Astrocyte (in vitro differentiated cells and primary cell): ENCODE measurements around the gene MNAT1. TPM values are rescaled to one million over a fixed set of nuclear protein-coding genes. Genes with fewer than 3 reads are reported as not detected.
A peak's percentile ranks its signal among the peaks of the same experiment; 100 is the strongest.

ENCODE experiments used
- DNase-seq: peaks from one replicate; pipeline ENCODE4 v3.0.0-alpha.2; 2010; ENCODE audit warnings: low read depth
- FAIRE-seq: peaks from 2 replicates; lab custom pipeline; 2011; peaks lifted over from hg19 to GRCh38; lab: Jason Lieb, UNC
- H2AFZ ChIP-seq: 2 replicates; pipeline ENCODE4 v1.6.0; 2012; ENCODE audit warnings: low read depth, low read length, inconsistent platforms
- H3K27ac ChIP-seq: 2 replicates; pipeline ENCODE4 v1.5.1; 2011; ENCODE audit warnings: low read depth, low read length, inconsistent platforms
- H3K27me3 ChIP-seq: 2 replicates; pipeline ENCODE4 v1.6.0; 2011; ENCODE audit warnings: low read length, inconsistent platforms; ENCODE audit not compliant: insufficient read depth
- H3K36me3 ChIP-seq: 2 replicates; pipeline ENCODE4 v1.5.1; 2011; ENCODE audit warnings: low read length, inconsistent platforms; ENCODE audit not compliant: insufficient read depth
- H3K4me1 ChIP-seq: 2 replicates; pipeline ENCODE4 v1.5.1; 2011; ENCODE audit warnings: low read length, inconsistent platforms; ENCODE audit not compliant: insufficient read depth
- H3K4me2 ChIP-seq: 2 replicates; pipeline ENCODE4 v1.6.0; 2012; ENCODE audit warnings: low read length, inconsistent platforms
- H3K4me3 ChIP-seq: 2 replicates; pipeline ENCODE4 v1.5.1; 2011; ENCODE audit warnings: low read depth, mild to moderate bottlenecking, low read length, inconsistent platforms; ENCODE audit not compliant: insufficient read depth
- H3K79me2 ChIP-seq: 2 replicates; pipeline ENCODE4 v1.6.0; 2012; ENCODE audit warnings: mild to moderate bottlenecking, low read length, inconsistent platforms; ENCODE audit not compliant: insufficient read depth
- H3K9ac ChIP-seq: 2 replicates; pipeline ENCODE4 v1.6.0; 2012; ENCODE audit warnings: mild to moderate bottlenecking, low read length, inconsistent platforms
- H3K9me3 ChIP-seq: 2 replicates; pipeline ENCODE4 v1.5.1; 2012; ENCODE audit warnings: low read depth, mild to moderate bottlenecking, low read length, inconsistent platforms; ENCODE audit not compliant: insufficient read depth
- H4K20me1 ChIP-seq: 2 replicates; pipeline ENCODE4 v1.6.0; 2012; ENCODE audit warnings: low read length, inconsistent platforms; ENCODE audit not compliant: insufficient read depth
- H3K27ac Mint-ChIP-seq: one replicate; pipeline ENCODE4 v1.8.0; 2021; ENCODE audit warnings: mild to moderate bottlenecking, mixed read lengths; ENCODE audit not compliant: unreplicated experiment
- H3K27me3 Mint-ChIP-seq: one replicate; pipeline ENCODE4 v1.8.0; 2021; ENCODE audit warnings: low read depth, mixed read lengths; ENCODE audit not compliant: unreplicated experiment
- H3K36me3 Mint-ChIP-seq: one replicate; pipeline ENCODE4 v1.8.0; 2021; ENCODE audit warnings: low read depth, mixed read lengths; ENCODE audit not compliant: unreplicated experiment
- H3K4me1 Mint-ChIP-seq: one replicate; pipeline ENCODE4 v1.8.0; 2021; ENCODE audit warnings: low read depth, mixed read lengths; ENCODE audit not compliant: unreplicated experiment
- H3K4me3 Mint-ChIP-seq: one replicate; pipeline ENCODE4 v1.8.0; 2021; ENCODE audit warnings: mild to moderate bottlenecking, moderate library complexity, mixed read lengths; ENCODE audit not compliant: unreplicated experiment
- H3K9me3 Mint-ChIP-seq: one replicate; pipeline ENCODE4 v1.8.0; 2021; ENCODE audit warnings: mild to moderate bottlenecking, mixed read lengths; ENCODE audit not compliant: unreplicated experiment
- EZH2 ChIP-seq: IDR thresholded peaks from 2 replicates; pipeline ENCODE4 v1.6.1; 2012; ENCODE audit warnings: mild to moderate bottlenecking, low read length, inconsistent platforms; ENCODE audit not compliant: insufficient read depth
- total RNA-seq: library from RNA; stranded (reverse); gene quantifications from 2 replicates; pipeline ENCODE4 v1.2.1, GENCODE V29; 2021
- TF ChIP-seq, protein P1 (sequence below): IDR thresholded peaks from 2 replicates; pipeline ENCODE4 v1.5.1; 2011; ENCODE audit warnings: low read depth, mild to moderate bottlenecking, inconsistent platforms, low read length, moderate library complexity; ENCODE audit not compliant: insufficient read depth

Gene MNAT1
- total RNA-seq, 1 donor from 2014 or later = 36.0 TPM

GRCh38 chr14:60803871-60804270 lies 69.3 kb downstream of the MNAT1 start:
- H3K9me3 Mint-ChIP-seq = peaks cover 2% of the 10 kb centered on the region
- DNase-seq = no peak
- FAIRE-seq = no peak
- no peaks in the 10 kb centered on the region for H3K27me3 ChIP-seq
- no peaks in the 10 kb centered on the region for H3K36me3 ChIP-seq
- no peaks in the 10 kb centered on the region for H3K9me3 ChIP-seq
- no peak for TF ChIP-seq EZH2
- TF ChIP-seq, protein P1, sequence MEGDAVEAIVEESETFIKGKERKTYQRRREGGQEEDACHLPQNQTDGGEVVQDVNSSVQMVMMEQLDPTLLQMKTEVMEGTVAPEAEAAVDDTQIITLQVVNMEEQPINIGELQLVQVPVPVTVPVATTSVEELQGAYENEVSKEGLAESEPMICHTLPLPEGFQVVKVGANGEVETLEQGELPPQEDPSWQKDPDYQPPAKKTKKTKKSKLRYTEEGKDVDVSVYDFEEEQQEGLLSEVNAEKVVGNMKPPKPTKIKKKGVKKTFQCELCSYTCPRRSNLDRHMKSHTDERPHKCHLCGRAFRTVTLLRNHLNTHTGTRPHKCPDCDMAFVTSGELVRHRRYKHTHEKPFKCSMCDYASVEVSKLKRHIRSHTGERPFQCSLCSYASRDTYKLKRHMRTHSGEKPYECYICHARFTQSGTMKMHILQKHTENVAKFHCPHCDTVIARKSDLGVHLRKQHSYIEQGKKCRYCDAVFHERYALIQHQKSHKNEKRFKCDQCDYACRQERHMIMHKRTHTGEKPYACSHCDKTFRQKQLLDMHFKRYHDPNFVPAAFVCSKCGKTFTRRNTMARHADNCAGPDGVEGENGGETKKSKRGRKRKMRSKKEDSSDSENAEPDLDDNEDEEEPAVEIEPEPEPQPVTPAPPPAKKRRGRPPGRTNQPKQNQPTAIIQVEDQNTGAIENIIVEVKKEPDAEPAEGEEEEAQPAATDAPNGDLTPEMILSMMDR = no peak
- no peak overlapping the region for H3K27ac Mint-ChIP-seq
- peaks cover 6% of the 10 kb centered on the region for H4K20me1 ChIP-seq
- H3K4me3 Mint-ChIP-seq = no peak overlapping the region
- no peaks in the 10 kb centered on the region for H3K79me2 ChIP-seq
- H3K4me1 ChIP-seq = no peaks in the 10 kb centered on the region
- H2AFZ ChIP-seq = no peak overlapping the region
- peaks cover 2% of the 10 kb centered on the region for H3K4me1 Mint-ChIP-seq
- no peak overlapping the region for H3K4me2 ChIP-seq
- H3K27ac ChIP-seq = no peak overlapping the region
- no peak overlapping the region for H3K4me3 ChIP-seq
- H3K27me3 Mint-ChIP-seq = no peaks in the 10 kb centered on the region
- H3K36me3 Mint-ChIP-seq = peaks cover 4% of the 10 kb centered on the region
- H3K9ac ChIP-seq = no peak overlapping the region

DNA sequence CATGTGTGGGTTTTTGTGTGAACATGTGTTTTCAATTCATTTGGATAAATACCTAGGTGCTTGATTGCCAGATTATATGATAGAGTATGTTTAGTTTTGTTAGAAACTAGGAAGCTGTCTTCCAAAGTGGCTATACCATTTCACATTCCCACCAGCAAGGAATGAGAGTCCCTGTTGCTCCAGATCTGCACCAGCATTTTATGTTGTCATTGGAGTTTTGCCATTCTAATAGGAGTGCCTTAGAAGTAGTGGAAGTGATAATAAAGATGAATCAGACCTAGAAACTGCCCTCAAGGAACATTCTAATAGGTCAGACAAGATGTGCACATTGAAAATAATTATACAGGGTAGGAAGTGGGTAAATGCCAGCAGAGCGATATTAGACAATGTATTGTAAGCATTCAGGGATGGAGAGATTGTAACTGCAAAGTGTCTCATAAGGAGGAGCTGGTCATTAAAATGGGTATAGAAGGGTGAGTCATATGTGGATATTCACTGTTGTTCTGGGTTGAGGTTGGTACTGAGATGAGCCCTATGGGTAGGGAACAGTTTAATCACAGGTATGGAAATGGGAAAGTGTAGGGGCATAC lies 71.4 kb downstream of the MNAT1 start:
- FAIRE-seq = peak; percentile 50
- Histone ChIP-seq H3K36me3 (no peaks in the 10 kb centered on the region), H2AFZ (no peak overlapping the region)

DNA sequence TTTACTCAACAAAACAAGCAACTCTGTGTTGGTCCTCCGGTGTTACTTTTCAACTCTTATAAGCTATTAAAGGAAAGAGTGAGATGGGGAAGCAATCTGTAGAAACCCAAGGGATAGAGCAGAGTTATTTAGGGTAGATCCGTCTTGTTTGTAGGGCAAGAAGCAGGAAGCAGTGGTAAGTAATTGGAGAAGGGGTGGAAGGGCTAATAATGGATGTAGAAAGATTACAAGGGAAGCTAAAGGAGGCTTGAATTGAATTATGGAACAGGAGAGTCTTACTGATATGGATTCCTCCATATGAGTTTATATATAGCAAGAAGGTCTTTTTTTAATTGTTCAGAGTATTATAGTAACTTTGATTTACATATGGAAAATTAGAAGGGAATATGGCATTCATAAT lies 72.7 kb downstream of the MNAT1 start:
- Mint-ChIP-seq H3K4me3 (no peak overlapping the region), H3K27ac (no peak overlapping the region), H3K4me1 (peaks cover 2% of the 10 kb centered on the region), H3K36me3 (peaks cover 4% of the 10 kb centered on the region), H3K9me3 (peaks cover 2% of the 10 kb centered on the region), H3K27me3 (no peaks in the 10 kb centered on the region)
- Histone ChIP-seq H3K27me3 (no peaks in the 10 kb centered on the region), H3K4me1 (no peaks in the 10 kb centered on the region), H3K27ac (no peak overlapping the region), H4K20me1 (peaks cover 6% of the 10 kb centered on the region), H3K4me2 (no peak overlapping the region), H3K9ac (no peak overlapping the region), H2AFZ (no peak overlapping the region), H3K79me2 (no peaks in the 10 kb centered on the region), H3K4me3 (no peak overlapping the region), H3K9me3 (no peaks in the 10 kb centered on the region), H3K36me3 (peaks cover 3% of the 10 kb centered on the region)
- FAIRE-seq (no peak), DNase-seq (no peak)
- TF ChIP-seq, protein P1 = no peak
- TF ChIP-seq EZH2 = no peak

More for the DNA sequence above, 71.4 kb downstream of the MNAT1 start:
- Mint-ChIP-seq H3K27ac (no peak overlapping the region), H3K4me1 (peaks cover 2% of the 10 kb centered on the region), H3K27me3 (no peaks in the 10 kb centered on the region), H3K9me3 (peaks cover 2% of the 10 kb centered on the region), H3K36me3 (peaks cover 3% of the 10 kb centered on the region), H3K4me3 (no peak overlapping the region)
- peak; percentile 67 for DNase-seq
- Histone ChIP-seq H3K4me1 (no peaks in the 10 kb centered on the region), H3K27me3 (no peaks in the 10 kb centered on the region), H3K4me3 (no peak overlapping the region), H3K9ac (no peak overlapping the region), H3K79me2 (no peaks in the 10 kb centered on the region), H4K20me1 (peaks cover 6% of the 10 kb centered on the region), H3K4me2 (no peak overlapping the region), H3K9me3 (no peaks in the 10 kb centered on the region), H3K27ac (no peak overlapping the region)
- TF ChIP-seq EZH2 = no peak
- TF ChIP-seq, protein P1 = no peak
